Neural cell (in vitro differentiated cells): Measurements from ENCODE around the gene PAK1. TPM values are rescaled to one million over a fixed set of nuclear protein-coding genes. Genes with fewer than 3 reads are reported as not detected.

ENCODE experiments used
- H2AFZ ChIP-seq: fragments of 200-600, 300-800 bp; sonication (generic), shearing (Covaris generic); 2 replicates; pipeline ENCODE4 v1.6.0; 2014; ENCODE audit warnings: low read depth, mild to moderate bottlenecking, antibody characterized with exemption, low read length, moderate library complexity
- H3F3A ChIP-seq: fragments of 200-600 bp; shearing (Covaris generic); 2 replicates; pipeline ENCODE4 v1.6.1; 2016; ENCODE audit warnings: mild to moderate bottlenecking, moderate library complexity, mixed read lengths, antibody characterized with exemption, low read length; ENCODE audit not compliant: insufficient read depth, poor library complexity, severe bottlenecking
- H3K27ac ChIP-seq: fragments of 200-600, 300-800 bp; sonication (generic), shearing (Covaris generic); 2 replicates; pipeline ENCODE4 v1.5.1; 2014; ENCODE audit warnings: mild to moderate bottlenecking, low read length, moderate library complexity
- H3K27me3 ChIP-seq: fragments of 300-800, 200-600 bp; sonication (generic), shearing (Covaris generic); 2 replicates; pipeline ENCODE4 v1.6.0; 2014; ENCODE audit warnings: mild to moderate bottlenecking, low read depth, low read length, moderate library complexity; ENCODE audit not compliant: insufficient read depth
- H3K36me3 ChIP-seq: fragments of 300-800, 200-600 bp; sonication (generic), shearing (Covaris generic); 2 replicates; pipeline ENCODE4 v1.5.1; 2014; ENCODE audit warnings: mild to moderate bottlenecking, antibody characterized with exemption, low read length, moderate library complexity; ENCODE audit not compliant: insufficient read depth
- H3K4me2 ChIP-seq: fragments of 300-800, 200-600 bp; sonication (generic), shearing (Covaris generic); 2 replicates; pipeline ENCODE4 v1.6.0; 2014; ENCODE audit warnings: mild to moderate bottlenecking, low read length
- H3K4me3 ChIP-seq: fragments of 300-800, 200-600 bp; sonication (generic), shearing (Covaris generic); 2 replicates; pipeline ENCODE4 v1.5.1; 2014; ENCODE audit warnings: mild to moderate bottlenecking, low read length, moderate library complexity
- H3K79me2 ChIP-seq: fragments of 200-600 bp; shearing (Covaris generic); replicated peaks from 2 replicates; pipeline ENCODE4 v1.6.0; 2014; ENCODE audit warnings: mild to moderate bottlenecking, low read length, moderate library complexity; ENCODE audit not compliant: insufficient read depth
- H3K9ac ChIP-seq: fragments of 300-800, 200-600 bp; sonication (generic), shearing (Covaris generic); 2 replicates; pipeline ENCODE4 v1.6.1; 2016; ENCODE audit warnings: mild to moderate bottlenecking, low read length, mixed read lengths
- H3K9me2 ChIP-seq: fragments of 200-600 bp; shearing (Covaris generic); 2 replicates; pipeline ENCODE4 v1.6.1; 2016; ENCODE audit warnings: mild to moderate bottlenecking, low read length, mixed read lengths; ENCODE audit not compliant: insufficient read depth
- H3K9me3 ChIP-seq: fragments of 200-600, 300-800 bp; sonication (generic), shearing (Covaris generic); 2 replicates; pipeline ENCODE4 v1.6.1; 2016; ENCODE audit warnings: mild to moderate bottlenecking, mixed run types, low read length, moderate library complexity, mixed read lengths
- H4K20me1 ChIP-seq: fragments of 200-600 bp; shearing (Covaris generic); 2 replicates; pipeline ENCODE4 v1.6.1; 2016; ENCODE audit warnings: mild to moderate bottlenecking, mixed run types; ENCODE audit not compliant: insufficient read depth
- EP300 ChIP-seq: fragments of 450-650 bp; conservative IDR thresholded peaks from 2 replicates; pipeline ENCODE4 v1.6.1; 2014; ENCODE audit warnings: antibody characterized with exemption, mild to moderate bottlenecking, moderate library complexity; ENCODE audit not compliant: poor library complexity, severe bottlenecking
- EZH2 ChIP-seq: fragments of 200-600, 300-800 bp; shearing (Covaris generic), sonication (generic); IDR thresholded peaks from 2 replicates; pipeline ENCODE4 v1.6.1; 2014; ENCODE audit warnings: antibody characterized with exemption, low read length, borderline replicate concordance, mild to moderate bottlenecking; ENCODE audit not compliant: insufficient read depth, poor library complexity, severe bottlenecking
- MXI1 ChIP-seq: fragments of 450-650 bp; conservative IDR thresholded peaks from 2 replicates; pipeline ENCODE4 v1.6.1; 2014; ENCODE audit warnings: antibody characterized with exemption, mild to moderate bottlenecking; ENCODE audit not compliant: poor library complexity, severe bottlenecking
- POLR2AphosphoS5 ChIP-seq: IDR thresholded peaks from 2 replicates; pipeline ENCODE4 v1.6.1; 2012
- RAD21 ChIP-seq: fragments of 450-650 bp; conservative IDR thresholded peaks from 2 replicates; pipeline ENCODE4 v1.6.1; 2014; ENCODE audit warnings: antibody characterized with exemption, mild to moderate bottlenecking, moderate library complexity
- SMC3 ChIP-seq: fragments of 450-650 bp; conservative IDR thresholded peaks from 2 replicates; pipeline ENCODE4 v1.6.1; 2014; ENCODE audit warnings: antibody characterized with exemption, mild to moderate bottlenecking, moderate library complexity; ENCODE audit not compliant: poor library complexity
- TAF1 ChIP-seq: IDR thresholded peaks from 2 replicates; pipeline ENCODE4 v1.6.1; 2012; ENCODE audit warnings: low read depth
- polyA plus RNA-seq: library from polyadenylated mRNA; depleted of rRNA; stranded (reverse); fragments of >200 nt; gene quantifications from 2 replicates; pipeline ENCODE4 v1.2.3, GENCODE V29; 2014
- TF ChIP-seq, protein P1 (sequence below): fragments of 450-650 bp; IDR thresholded peaks from 2 replicates; pipeline ENCODE4 v1.5.1; 2014; ENCODE audit warnings: antibody characterized with exemption, mild to moderate bottlenecking, moderate library complexity; ENCODE audit not compliant: poor library complexity, severe bottlenecking
- TF ChIP-seq, protein P2 (sequence below): IDR thresholded peaks from 2 replicates; pipeline ENCODE4 v1.6.1; 2012; ENCODE audit warnings: borderline replicate concordance

Gene PAK1
- polyA plus RNA-seq, 1 donor from 2014 or later, result 65.2 TPM

DNA sequence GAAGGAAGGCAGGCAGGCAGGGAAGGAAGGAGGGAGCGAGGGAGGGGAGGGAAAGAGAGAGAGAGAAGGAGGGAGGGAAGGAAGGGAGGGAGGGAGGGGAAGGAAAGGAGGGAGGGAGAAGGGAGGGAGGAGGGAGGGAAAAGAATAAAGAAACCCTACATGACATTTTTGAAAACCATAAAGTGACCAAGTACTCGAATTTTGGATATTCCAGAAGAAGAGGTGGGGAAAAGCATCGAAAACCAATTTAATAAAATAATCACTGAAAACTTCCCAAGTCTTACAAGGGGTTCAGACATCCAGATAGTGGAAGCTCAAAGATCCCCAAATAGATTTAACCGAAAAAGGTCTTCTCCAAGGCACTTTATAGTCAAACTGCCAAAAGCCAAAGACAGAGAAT lies 184.2 kb downstream of the PAK1 start (continued):
- TF ChIP-seq EP300, result no peak

DNA sequence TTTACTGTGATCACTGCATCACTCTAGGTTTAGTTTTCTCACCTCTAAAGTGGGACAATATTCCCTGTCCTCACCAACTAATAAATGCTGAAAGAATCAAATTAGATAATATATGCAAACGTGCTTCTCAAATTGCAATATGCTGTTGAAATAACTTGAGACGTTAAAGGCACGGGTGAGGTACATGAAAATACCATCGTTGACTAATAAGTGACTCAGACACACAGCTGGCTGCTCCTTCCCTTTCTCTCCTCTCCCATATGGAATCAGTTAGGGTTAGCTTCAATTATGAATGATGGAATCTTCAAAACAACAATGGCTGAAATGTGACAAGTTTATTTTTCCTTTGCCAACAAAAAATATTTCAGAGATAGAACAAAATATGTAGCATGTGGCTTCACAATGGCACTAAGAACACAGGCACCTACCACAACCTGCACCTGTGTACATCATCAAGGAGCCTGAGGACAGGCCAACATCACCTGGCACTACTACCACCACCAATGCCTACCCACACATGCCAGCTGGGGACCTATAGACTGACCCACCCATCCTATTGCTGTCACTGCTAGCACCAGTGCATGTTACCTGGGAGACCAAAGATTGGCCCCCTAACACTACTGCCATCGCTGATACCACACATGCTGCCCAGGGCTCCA lies 186.2 kb downstream of the PAK1 start:
- Histone ChIP-seq H3K27me3 (no peaks in the 10 kb centered on the region), H3K4me3 (no peak overlapping the region), H3K4me2 (no peak overlapping the region), H3K9me3 (no peaks in the 10 kb centered on the region), H2AFZ (no peak overlapping the region), H3K79me2 (no peaks in the 10 kb centered on the region), H3K9ac (no peak overlapping the region), H3K27ac (no peak overlapping the region), H3K9me2 (no peaks in the 10 kb centered on the region), H3K36me3 (no peaks in the 10 kb centered on the region), H4K20me1 (no peaks in the 10 kb centered on the region), H3F3A (no peaks in the 10 kb centered on the region)
- TF ChIP-seq POLR2AphosphoS5, result no peak
- no peak for TF ChIP-seq RAD21
- no peak for TF ChIP-seq TAF1
- TF ChIP-seq, protein P1, sequence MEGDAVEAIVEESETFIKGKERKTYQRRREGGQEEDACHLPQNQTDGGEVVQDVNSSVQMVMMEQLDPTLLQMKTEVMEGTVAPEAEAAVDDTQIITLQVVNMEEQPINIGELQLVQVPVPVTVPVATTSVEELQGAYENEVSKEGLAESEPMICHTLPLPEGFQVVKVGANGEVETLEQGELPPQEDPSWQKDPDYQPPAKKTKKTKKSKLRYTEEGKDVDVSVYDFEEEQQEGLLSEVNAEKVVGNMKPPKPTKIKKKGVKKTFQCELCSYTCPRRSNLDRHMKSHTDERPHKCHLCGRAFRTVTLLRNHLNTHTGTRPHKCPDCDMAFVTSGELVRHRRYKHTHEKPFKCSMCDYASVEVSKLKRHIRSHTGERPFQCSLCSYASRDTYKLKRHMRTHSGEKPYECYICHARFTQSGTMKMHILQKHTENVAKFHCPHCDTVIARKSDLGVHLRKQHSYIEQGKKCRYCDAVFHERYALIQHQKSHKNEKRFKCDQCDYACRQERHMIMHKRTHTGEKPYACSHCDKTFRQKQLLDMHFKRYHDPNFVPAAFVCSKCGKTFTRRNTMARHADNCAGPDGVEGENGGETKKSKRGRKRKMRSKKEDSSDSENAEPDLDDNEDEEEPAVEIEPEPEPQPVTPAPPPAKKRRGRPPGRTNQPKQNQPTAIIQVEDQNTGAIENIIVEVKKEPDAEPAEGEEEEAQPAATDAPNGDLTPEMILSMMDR, result no peak
- TF ChIP-seq EP300, result no peak
- TF ChIP-seq MXI1, result no peak
- TF ChIP-seq SMC3, result no peak

DNA sequence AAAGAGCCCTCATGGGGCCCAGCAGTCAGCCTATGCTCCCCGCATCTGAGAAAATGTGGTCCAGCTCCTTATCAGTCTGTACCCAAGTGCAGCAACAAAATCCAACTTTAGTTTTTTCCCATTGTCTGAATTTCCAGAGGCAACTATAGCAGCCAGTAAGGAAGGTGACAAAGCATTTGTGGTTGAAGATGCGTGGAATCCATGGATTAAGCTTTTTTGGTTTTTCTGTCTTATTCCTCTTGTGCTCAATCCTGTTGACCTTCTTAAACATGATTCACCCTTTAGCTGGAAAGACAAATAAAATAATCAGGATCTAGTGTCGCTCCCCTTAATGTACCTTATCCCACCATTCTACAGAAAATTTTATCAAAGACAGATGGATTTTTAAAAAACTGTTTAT lies 186.8 kb downstream of the PAK1 start:
- no peaks in the 10 kb centered on the region for H3K36me3 ChIP-seq
- no peaks in the 10 kb centered on the region for H3K27me3 ChIP-seq
- H2AFZ ChIP-seq, result no peak overlapping the region
- no peak overlapping the region for H3K4me2 ChIP-seq
- H3K4me3 ChIP-seq, result no peak overlapping the region
- H3K9me2 ChIP-seq, result no peaks in the 10 kb centered on the region
- no peaks in the 10 kb centered on the region for H3K79me2 ChIP-seq
- TF ChIP-seq EP300 (no peak), RAD21 (no peak), SMC3 (no peak), POLR2AphosphoS5 (no peak), MXI1 (no peak), TAF1 (no peak), EZH2 (no peak)
- TF ChIP-seq, protein P1, result no peak
- TF ChIP-seq, protein P2, sequence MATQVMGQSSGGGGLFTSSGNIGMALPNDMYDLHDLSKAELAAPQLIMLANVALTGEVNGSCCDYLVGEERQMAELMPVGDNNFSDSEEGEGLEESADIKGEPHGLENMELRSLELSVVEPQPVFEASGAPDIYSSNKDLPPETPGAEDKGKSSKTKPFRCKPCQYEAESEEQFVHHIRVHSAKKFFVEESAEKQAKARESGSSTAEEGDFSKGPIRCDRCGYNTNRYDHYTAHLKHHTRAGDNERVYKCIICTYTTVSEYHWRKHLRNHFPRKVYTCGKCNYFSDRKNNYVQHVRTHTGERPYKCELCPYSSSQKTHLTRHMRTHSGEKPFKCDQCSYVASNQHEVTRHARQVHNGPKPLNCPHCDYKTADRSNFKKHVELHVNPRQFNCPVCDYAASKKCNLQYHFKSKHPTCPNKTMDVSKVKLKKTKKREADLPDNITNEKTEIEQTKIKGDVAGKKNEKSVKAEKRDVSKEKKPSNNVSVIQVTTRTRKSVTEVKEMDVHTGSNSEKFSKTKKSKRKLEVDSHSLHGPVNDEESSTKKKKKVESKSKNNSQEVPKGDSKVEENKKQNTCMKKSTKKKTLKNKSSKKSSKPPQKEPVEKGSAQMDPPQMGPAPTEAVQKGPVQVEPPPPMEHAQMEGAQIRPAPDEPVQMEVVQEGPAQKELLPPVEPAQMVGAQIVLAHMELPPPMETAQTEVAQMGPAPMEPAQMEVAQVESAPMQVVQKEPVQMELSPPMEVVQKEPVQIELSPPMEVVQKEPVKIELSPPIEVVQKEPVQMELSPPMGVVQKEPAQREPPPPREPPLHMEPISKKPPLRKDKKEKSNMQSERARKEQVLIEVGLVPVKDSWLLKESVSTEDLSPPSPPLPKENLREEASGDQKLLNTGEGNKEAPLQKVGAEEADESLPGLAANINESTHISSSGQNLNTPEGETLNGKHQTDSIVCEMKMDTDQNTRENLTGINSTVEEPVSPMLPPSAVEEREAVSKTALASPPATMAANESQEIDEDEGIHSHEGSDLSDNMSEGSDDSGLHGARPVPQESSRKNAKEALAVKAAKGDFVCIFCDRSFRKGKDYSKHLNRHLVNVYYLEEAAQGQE, result no peak
- no peak overlapping the region for H3K27ac ChIP-seq
- H3K9ac ChIP-seq, result no peak overlapping the region
- no peaks in the 10 kb centered on the region for H3F3A ChIP-seq
- H3K9me3 ChIP-seq, result no peaks in the 10 kb centered on the region
- H4K20me1 ChIP-seq, result no peaks in the 10 kb centered on the region
